HG02798 (cell line): Measurements from ENCODE around the gene PAX8.

Experiments
- ATAC-seq: cut with Tn5 transposase; IDR thresholded peaks from one replicate; pipeline ENCODE4 v1.9.1; 2021; ENCODE audit warnings: mild to moderate bottlenecking; ENCODE audit not compliant: unreplicated experiment, poor library complexity

The PAX8 gene

DNA sequence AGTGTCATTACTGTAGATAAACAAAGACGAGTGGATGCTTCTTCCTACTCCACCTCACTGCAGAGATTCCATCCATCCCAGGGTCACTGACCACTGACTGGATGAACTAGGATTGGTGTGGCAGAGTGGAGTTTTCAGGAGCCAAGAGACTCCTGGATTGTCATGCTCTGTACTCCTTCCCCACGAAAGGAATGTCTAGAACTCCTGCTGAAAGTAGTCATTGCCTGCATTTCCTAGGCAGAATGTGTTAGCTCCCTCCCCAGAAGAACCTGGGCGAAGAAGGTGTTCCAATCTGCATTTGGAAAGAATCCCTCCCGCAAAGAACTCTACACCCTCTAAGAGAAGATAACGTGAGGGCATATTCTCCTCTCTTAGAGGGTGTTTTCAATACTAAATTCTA is 6.2 kb downstream of the PAX8 start:
- ATAC-seq, result no peak

DNA sequence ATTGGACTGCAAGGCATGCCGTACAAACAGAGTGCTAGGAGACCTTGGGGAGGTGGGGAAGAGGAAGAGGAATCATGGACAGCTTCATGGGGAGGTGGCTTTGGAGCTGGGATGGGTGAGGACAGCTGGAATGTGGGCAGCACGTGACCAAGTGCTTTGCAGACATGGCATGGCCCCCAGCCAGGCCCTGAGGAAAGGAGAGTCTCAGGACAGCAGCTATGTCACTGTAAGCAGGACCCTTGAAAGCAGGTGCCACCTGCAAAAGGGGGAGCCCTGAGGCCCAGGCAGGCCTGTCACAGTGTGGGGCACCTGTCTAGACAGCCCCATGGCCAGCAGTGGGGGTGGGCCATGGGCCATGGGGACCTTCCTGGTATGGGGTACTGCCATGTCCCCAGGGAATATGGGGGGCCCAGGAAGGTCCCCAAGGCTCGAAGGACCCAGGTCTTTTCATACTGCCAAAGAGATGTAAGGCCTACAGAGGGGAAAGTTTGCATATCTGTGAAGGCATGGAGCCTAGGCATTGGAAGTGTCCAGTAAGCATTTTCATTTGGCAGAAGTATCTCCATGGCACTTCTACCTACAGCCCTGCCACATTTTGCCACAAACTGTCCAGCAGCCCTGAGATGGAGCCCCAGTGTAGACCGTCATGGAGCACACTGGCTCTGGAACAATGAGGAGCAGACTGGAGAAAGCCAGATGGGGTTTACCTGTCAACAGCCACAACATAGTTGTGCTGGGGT is 9.9 kb downstream of the PAX8 start:
- no peak for ATAC-seq

- ATAC-seq, result no peak
Measured at GRCh38 chr2:113266431-113266830, 12.3 kb downstream of the PAX8 start.

- no peak for ATAC-seq
Measured at GRCh38 chr2:113264713-113265403, 13.9 kb downstream of the PAX8 start.

GRCh38 chr2:113263546-113263945 is 15.2 kb downstream of the PAX8 start:
- no peak for ATAC-seq

GRCh38 chr2:113260991-113261390 is 17.7 kb downstream of the PAX8 start:
- no peak for ATAC-seq

GRCh38 chr2:113258471-113259147 is 20.1 kb downstream of the PAX8 start:
- no peak for ATAC-seq

DNA sequence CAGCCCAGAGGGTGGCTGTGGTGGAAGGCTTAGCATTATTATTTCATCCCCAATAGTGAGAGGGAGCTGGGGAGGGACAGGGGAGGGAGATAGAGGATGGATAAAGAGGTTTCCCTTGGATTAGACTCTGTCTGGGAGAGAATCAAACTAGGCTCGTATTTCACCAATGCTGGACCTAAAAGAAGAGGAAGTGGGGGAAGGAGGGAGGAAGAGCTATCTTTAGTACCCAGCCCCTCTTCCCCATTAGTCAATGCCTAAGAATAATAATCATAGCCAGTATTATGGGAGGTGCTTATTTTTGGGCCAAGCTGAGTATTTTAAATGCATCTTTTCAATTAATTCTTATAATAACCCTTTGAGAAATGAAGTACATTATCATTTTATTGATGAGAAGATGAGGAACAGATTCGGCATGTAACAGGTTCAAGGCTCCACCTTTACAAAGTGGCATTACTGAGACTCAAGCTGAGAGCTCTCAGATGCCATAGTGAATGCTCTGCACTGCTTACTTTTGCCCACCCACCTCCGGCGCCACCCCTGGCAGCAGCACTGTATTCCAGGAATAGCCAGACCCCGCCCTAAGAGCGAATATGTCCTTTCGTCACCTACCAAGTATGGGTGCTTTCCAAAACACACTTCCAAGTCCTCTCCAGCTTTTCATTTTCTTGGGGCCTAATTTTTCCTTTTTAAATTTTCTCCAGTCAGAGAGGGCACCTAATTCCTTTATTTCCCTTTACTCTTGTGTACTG is 21.0 kb downstream of the PAX8 start:
- ATAC-seq, result no peak

- ATAC-seq, result no peak
Measured at GRCh38 chr2:113255140-113256070, 23.3 kb downstream of the PAX8 start.

DNA sequence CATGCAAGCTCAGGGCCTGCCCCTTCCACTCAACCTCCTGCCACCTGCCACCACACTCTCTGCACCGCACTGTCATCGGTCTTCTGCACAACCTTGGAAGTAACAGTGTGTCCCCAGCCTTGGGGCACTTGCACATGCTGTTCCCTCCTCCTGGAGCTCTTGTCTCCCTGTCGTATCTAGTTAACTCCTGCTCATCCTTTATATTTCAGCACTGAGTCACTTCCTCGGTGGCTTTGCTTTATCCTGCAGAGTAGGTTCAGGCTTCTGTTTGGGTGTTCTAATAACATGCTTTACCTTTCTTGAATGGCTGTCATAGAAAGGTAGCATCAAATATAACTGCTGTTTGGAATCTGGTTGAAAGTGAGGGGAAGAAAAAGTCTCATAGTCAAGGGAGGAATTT is 25.3 kb downstream of the PAX8 start:
- no peak for ATAC-seq

GRCh38 chr2:113252047-113252590 is 26.6 kb downstream of the PAX8 start:
- ATAC-seq, result no peak

DNA sequence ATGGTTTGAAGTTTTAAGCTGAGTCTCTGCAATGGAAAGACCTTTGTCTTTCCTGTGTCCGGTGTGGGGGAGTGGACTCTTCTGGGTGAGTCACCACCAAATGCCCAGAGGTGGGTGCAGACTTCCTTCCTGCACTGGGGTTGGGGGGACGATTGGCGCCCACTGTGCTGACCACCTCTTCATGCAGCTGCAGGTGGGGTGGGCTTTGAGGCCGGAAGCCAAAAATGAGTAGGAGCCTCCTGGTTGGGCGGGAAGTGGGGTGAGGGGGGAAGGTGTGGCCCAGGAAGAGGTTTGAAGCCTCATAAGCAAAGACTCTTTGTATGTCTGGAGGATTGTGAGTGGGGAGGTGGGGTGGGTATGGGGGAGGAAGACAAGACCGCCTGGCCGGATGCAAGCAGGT is 27.6 kb downstream of the PAX8 start:
- no peak for ATAC-seq

DNA sequence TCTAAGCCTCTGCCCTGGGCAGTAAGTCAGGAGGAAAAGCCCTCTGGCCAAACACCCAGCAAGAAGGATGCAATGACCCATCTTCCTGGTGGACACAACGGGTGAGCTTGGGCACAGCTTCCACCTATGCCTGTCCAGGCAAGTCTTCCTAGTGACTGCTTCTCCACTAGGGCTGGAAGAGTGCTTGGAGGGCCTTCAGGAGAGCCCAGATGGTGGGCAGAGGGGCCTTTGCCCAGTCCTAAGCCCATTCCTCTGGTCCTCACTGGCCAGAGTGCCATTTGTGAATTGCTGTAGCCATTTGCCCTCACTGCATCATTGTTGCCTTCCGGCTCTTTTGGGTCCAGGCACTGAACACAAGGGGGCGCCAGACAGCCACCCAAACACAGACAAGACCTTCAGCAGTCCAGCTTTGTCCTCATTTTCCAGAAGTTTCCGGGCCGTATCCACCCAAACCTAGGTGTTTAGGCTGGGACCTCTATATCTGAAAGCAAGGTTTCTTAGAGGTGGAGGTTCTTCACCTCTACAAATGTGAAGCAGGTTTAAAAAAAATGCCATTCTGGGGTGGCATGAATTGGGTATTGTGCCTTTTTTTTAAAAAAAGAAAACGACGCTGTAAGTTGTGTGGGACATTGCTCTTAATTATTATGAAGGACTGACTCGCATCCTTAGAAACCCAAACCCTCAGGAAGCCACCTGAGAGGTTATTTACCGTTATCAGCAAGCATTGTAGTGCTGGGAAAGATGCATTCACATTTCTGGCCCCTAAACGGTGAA is 29.5 kb downstream of the PAX8 start:
- peak; percentile 72 for ATAC-seq

GRCh38 chr2:113246606-113247005 is 32.1 kb downstream of the PAX8 start:
- ATAC-seq, result no peak

DNA sequence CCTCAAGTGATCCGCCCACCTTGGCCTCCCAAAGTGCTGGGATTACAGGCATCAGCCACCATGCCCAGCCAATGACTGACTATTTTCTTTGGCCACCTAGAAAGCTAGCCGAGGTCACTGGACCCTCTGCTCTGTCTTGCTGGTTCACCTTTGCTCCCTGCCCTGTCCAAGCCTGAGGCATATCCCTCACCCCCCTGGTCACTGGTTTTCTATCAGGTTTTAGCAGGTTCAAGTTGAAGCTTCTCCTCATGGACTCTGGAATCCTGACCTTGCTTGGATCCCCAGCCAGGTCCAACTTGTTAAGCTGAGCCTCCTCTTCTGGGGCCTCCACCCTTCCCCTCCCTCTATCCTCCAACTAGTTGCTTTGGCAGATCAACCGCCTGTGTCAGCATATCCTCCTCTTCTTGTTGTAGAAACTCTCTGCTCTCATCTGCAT is 33.4 kb downstream of the PAX8 start:
- no peak for ATAC-seq

DNA sequence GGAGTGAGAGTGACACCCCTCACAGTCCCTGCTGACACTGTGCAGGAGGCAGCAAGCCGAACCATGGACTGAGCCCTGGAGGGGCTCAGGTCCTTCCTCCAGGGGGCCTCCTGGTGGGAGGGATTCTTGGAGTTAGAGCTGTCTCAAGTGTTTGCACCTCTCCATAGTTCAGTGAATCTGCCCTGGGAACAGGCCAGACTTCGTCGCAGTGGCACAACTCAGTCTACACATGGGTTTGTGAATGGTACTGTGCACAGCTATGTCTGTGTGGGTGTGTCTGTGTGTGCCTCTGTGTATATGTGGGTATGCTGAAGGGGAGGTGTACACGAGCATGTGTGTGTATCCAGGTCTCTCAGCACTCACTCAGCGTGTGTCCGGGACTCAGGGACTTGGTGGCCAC is 36.4 kb downstream of the PAX8 start:
- ATAC-seq, result no peak

DNA sequence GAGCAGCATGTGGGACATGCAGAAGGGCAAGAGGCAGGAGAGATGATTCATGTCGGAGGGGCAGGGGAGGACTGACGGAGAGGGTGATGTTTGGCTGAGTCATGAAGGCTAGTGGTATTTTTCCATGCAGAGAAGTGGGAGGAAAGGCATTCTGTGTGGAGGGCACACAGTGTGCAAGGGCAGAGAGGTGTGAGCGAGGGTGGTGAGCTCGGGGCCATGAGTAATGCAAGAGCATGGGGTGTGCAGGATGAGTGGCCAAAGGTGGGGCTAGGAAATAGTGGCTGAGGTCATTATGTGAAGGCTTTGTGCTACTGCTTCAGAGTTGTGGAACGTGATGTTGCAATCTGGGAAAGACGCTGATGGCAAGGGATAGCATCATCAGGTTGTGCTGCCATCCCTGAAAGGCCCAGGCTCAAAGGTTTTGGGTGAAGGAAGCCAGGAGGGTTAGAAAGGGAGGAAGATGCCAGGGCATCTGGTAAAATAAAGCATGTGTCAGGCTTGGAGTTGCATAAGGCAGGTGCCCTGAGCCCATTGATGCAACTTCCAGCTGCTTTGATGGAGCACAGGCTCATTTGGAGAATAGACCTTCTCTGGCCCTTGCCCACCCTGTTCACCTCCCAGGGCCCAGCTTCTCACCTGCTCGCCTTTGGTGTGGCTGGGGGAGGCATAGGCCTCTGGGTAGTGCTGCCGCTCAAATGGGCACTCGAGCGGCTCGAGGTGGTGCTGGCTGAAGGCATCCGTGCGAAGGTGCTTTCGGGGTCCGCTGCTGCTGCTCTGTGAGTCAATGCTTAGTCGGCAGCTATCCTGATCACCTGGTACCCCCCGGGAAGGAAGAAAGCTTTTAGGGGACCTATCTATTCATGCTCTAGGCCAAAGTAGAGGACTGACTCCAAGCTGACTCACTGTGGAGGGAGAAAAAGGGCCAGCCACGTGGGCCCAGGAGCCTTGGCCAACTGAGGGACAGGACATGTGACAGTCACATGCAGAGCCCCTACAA is 37.5 kb downstream of the PAX8 start:
- no peak for ATAC-seq
